Esophagus muscularis mucosa (tissue), 3 donors: ENCODE measurements around the gene NGRN.

Experiments used
- POLR2A ChIP-seq: fragments of 450-650 bp; IDR thresholded peaks from one replicate; pipeline ENCODE4 v1.6.1; 2017; ENCODE audit warnings: antibody characterized with exemption, moderate library complexity, mild to moderate bottlenecking, low read depth
- POLR2AphosphoS5 ChIP-seq, 2 donors: sonication (generic); formaldehyde crosslinking; IDR thresholded peaks; one replicate each; pipeline ENCODE4 v1.6.1; 2017; ENCODE audit warnings: antibody characterized with exemption in 2 of 2
- TF ChIP-seq, protein P1 (sequence below), 3 experiments: fragments of 200-600 bp in 2 of 3; fragments of 450-650 bp in 1 of 3; sonication (generic) in 2 of 3; IDR thresholded peaks; one replicate each; pipeline ENCODE4 v1.5.1; 2017 to 2019; ENCODE audit warnings: antibody characterized with exemption in 3 of 3, mild to moderate bottlenecking in 2 of 3, moderate library complexity in 1 of 3

DNA sequence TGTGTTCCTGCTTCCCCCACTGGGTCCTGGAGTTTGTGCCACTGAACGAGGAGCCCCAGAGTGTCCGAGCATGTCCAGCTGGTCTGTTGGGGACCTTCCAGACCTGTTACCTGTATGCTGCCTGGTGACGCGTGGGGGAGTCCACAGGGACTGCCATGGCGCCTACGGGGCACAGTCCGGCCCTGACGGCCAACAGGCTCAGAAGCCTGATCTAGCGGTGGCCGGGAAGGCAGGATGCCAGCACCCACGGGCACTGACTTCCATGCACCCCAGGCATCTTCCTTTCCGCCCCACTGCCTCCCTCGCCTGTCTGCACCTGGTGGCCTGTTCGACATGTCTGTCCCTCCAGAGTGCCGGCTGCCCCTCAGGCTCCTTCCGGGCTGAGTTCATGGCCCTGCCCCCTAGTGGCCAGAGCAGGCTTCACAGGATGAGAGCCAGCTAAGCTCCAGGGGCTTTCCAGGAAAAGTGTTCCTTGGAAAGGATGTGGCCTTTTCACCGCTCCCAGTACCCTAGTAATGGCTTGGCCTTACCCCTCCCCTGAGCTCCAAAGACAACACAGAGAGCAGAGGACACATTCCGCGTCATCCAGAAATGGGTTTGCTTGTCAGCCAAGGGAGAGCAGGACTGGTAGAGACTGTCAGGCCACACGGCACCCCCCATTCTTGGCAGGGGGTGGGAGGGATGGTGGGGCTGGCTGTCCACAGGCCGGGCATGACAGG is 35.7 kb downstream of the NGRN start:
- TF ChIP-seq, protein P1, sequence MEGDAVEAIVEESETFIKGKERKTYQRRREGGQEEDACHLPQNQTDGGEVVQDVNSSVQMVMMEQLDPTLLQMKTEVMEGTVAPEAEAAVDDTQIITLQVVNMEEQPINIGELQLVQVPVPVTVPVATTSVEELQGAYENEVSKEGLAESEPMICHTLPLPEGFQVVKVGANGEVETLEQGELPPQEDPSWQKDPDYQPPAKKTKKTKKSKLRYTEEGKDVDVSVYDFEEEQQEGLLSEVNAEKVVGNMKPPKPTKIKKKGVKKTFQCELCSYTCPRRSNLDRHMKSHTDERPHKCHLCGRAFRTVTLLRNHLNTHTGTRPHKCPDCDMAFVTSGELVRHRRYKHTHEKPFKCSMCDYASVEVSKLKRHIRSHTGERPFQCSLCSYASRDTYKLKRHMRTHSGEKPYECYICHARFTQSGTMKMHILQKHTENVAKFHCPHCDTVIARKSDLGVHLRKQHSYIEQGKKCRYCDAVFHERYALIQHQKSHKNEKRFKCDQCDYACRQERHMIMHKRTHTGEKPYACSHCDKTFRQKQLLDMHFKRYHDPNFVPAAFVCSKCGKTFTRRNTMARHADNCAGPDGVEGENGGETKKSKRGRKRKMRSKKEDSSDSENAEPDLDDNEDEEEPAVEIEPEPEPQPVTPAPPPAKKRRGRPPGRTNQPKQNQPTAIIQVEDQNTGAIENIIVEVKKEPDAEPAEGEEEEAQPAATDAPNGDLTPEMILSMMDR (IDR thresholded peaks at IDR 0.05): peak; percentile 47 to 88 (median 51)
- TF ChIP-seq POLR2AphosphoS5 (IDR thresholded peaks at IDR 0.05) (no peak), POLR2A (no peak)
